Measurements from ENCODE around the gene GLP2R. TPM values are rescaled to one million over a fixed set of nuclear protein-coding genes. Genes with fewer than 3 reads are reported as not detected.

GLP2R gene
- total RNA-seq, 1 experiment from 2014 or later = not detected

- Histone ChIP-seq H3K4me1 (ENCODE audit: insufficient read depth, low read length, poor library complexity, severe bottlenecking) (no peaks in the 10 kb centered on the region), H3K4me3 (ENCODE audit: low read depth, low read length, poor library complexity, severe bottlenecking) (no peak overlapping the region), H3K27ac (ENCODE audit: low read depth, low read length, poor library complexity, severe bottlenecking) (no peak overlapping the region), H3K36me3 (ENCODE audit: insufficient read depth, low read length, poor library complexity, severe bottlenecking) (no peaks in the 10 kb centered on the region), H3K27me3 (replicated peaks; ENCODE audit: insufficient read depth, low read depth, low read length, poor library complexity) (no peaks in the 10 kb centered on the region), H3K9me3 (ENCODE audit: low read depth, low read length, poor library complexity, severe bottlenecking) (no peaks in the 10 kb centered on the region)
- CTCF ChIA-PET = interaction anchor here (0.6 to 0.7 kb wide), 2 partner anchors 11 to 56 kb away, joined by 3 read pairs; no protein-coding TSS in a partner anchor
- intact Hi-C loops (cut with micrococcal nuclease; ENCODE audit: unreplicated experiment) = no loop called here
- no TSS peak for BruUV-seq (replicated peaks)
- POLR2A ChIA-PET (ENCODE audit: low non-redundant PET) = no interaction called here
- DNase-seq (ENCODE audit: low spot score) = no peak
- TF ChIP-seq CTCF (conservative IDR thresholded peaks at IDR 0.05; ENCODE audit: low read depth, low read length) = no peak
- no peak for TF ChIP-seq EZH2 (IDR thresholded peaks at IDR 0.05; ENCODE audit: borderline replicate concordance, low read depth, low read length, poor library complexity, severe bottlenecking)
Observed at GRCh38 chr17:9926150-9926804, 100.6 kb downstream of the GLP2R start.

- no peaks in the 10 kb centered on the region for H3K4me1 ChIP-seq (ENCODE audit: insufficient read depth, low read length, poor library complexity, severe bottlenecking)
- POLR2A ChIA-PET (ENCODE audit: low non-redundant PET) = no interaction called here
- H3K4me3 ChIP-seq (ENCODE audit: low read depth, low read length, poor library complexity, severe bottlenecking) = no peak overlapping the region
- H3K27ac ChIP-seq (ENCODE audit: low read depth, low read length, poor library complexity, severe bottlenecking) = no peak overlapping the region
- CTCF ChIA-PET = no interaction called here
- H3K9me3 ChIP-seq (ENCODE audit: low read depth, low read length, poor library complexity, severe bottlenecking) = no peaks in the 10 kb centered on the region
- no TSS peak for BruUV-seq (replicated peaks)
- intact Hi-C loops (cut with micrococcal nuclease; ENCODE audit: unreplicated experiment) = no loop called here
- no peaks in the 10 kb centered on the region for H3K27me3 ChIP-seq (replicated peaks; ENCODE audit: insufficient read depth, low read depth, low read length, poor library complexity)
- TF ChIP-seq CTCF (conservative IDR thresholded peaks at IDR 0.05; ENCODE audit: low read depth, low read length) (peak; percentile 28; the same call in 1 of the 2 replicates), EZH2 (IDR thresholded peaks at IDR 0.05; ENCODE audit: borderline replicate concordance, low read depth, low read length, poor library complexity, severe bottlenecking) (no peak)
- H3K36me3 ChIP-seq (ENCODE audit: insufficient read depth, low read length, poor library complexity, severe bottlenecking) = no peaks in the 10 kb centered on the region
- DNase-seq (ENCODE audit: low spot score) = peak; percentile 31
Observed at GRCh38 chr17:9928601-9929333, 103.0 kb downstream of the GLP2R start.

GRCh38 chr17:9929871-9930270 is 104.1 kb downstream of the GLP2R start:
- intact Hi-C loops (cut with micrococcal nuclease; ENCODE audit: unreplicated experiment) = no loop called here
- H3K36me3 ChIP-seq (ENCODE audit: insufficient read depth, low read length, poor library complexity, severe bottlenecking) = no peaks in the 10 kb centered on the region
- no peak overlapping the region for H3K4me3 ChIP-seq (ENCODE audit: low read depth, low read length, poor library complexity, severe bottlenecking)
- no peak overlapping the region for H3K27ac ChIP-seq (ENCODE audit: low read depth, low read length, poor library complexity, severe bottlenecking)
- ChIA-PET POLR2A (ENCODE audit: low non-redundant PET) (no interaction called here), CTCF (no interaction called here)
- no TSS peak for BruUV-seq (replicated peaks)
- TF ChIP-seq CTCF (conservative IDR thresholded peaks at IDR 0.05; ENCODE audit: low read depth, low read length) (no peak), EZH2 (IDR thresholded peaks at IDR 0.05; ENCODE audit: borderline replicate concordance, low read depth, low read length, poor library complexity, severe bottlenecking) (no peak)
- no peak for DNase-seq (ENCODE audit: low spot score)
- H3K9me3 ChIP-seq (ENCODE audit: low read depth, low read length, poor library complexity, severe bottlenecking) = no peaks in the 10 kb centered on the region
- no peaks in the 10 kb centered on the region for H3K4me1 ChIP-seq (ENCODE audit: insufficient read depth, low read length, poor library complexity, severe bottlenecking)
- no peaks in the 10 kb centered on the region for H3K27me3 ChIP-seq (replicated peaks; ENCODE audit: insufficient read depth, low read depth, low read length, poor library complexity)

All from A673 (cell line).